Measurements from ENCODE around the gene PKDCC.

DNA sequence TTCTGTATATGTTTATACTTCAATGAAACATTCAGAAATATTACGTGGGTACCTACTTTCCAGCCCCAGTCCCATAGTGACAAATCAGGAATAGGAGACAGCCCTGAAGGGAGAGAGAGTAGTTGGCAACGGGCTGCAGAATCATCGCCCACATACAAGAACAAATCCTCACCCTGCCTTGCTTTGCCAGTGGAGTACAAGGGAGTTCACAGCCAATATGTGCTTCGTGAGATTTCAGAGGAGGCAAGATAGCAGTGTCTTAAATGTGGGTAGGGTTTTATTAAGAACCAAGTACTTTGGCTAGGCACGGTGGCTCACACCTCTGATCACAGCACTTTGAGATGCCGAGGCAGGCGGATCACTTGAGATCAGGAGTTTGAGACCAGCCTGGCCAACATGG, 40.3 kb upstream of the PKDCC start:
- TF ChIP-seq, protein P1, sequence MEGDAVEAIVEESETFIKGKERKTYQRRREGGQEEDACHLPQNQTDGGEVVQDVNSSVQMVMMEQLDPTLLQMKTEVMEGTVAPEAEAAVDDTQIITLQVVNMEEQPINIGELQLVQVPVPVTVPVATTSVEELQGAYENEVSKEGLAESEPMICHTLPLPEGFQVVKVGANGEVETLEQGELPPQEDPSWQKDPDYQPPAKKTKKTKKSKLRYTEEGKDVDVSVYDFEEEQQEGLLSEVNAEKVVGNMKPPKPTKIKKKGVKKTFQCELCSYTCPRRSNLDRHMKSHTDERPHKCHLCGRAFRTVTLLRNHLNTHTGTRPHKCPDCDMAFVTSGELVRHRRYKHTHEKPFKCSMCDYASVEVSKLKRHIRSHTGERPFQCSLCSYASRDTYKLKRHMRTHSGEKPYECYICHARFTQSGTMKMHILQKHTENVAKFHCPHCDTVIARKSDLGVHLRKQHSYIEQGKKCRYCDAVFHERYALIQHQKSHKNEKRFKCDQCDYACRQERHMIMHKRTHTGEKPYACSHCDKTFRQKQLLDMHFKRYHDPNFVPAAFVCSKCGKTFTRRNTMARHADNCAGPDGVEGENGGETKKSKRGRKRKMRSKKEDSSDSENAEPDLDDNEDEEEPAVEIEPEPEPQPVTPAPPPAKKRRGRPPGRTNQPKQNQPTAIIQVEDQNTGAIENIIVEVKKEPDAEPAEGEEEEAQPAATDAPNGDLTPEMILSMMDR (IDR thresholded peaks at IDR 0.05): no peak
- no peak for TF ChIP-seq ZFX (IDR thresholded peaks at IDR 0.05; ENCODE audit: borderline replicate concordance)
